Activated CD4-positive, alpha-beta T cell treated with anti-CD3 and anti-CD28 coated beads, Interleukin-2, amount 10 ng/mL, durations not matched to agents 7 days and 5 days (primary cell): Measurements from ENCODE around the gene EMILIN1. TPM values are rescaled to one million over a fixed set of nuclear protein-coding genes. Genes with fewer than 3 reads are reported as not detected.

Source experiments
- CTCF ChIA-PET: fragments of 350-600 bp; sonication (Branson Sonifier 250); formaldehyde crosslinking; loops from one replicate; lab custom pipeline; 2021; ENCODE audit warnings: antibody characterized with exemption; lab: Charles Lee
- POLR2A ChIA-PET: fragments of 350-600 bp; sonication (Branson Sonifier 250); formaldehyde crosslinking; loops from one replicate; lab custom pipeline; 2021; ENCODE audit warnings: antibody characterized with exemption; lab: Charles Lee
- DNase-seq: peaks from one replicate; pipeline ENCODE4 v3.0.0-alpha.2; 2020
- H3K27ac Mint-ChIP-seq: one replicate; pipeline ENCODE4 v1.8.0; 2021; ENCODE audit warnings: mild to moderate bottlenecking, moderate library complexity, mixed read lengths
- H3K27me3 Mint-ChIP-seq: one replicate; pipeline ENCODE4 v1.8.0; 2021; ENCODE audit warnings: mixed read lengths
- H3K36me3 Mint-ChIP-seq: one replicate; pipeline ENCODE4 v1.8.0; 2021; ENCODE audit warnings: low read depth, mixed read lengths
- H3K4me1 Mint-ChIP-seq: one replicate; pipeline ENCODE4 v1.8.0; 2021; ENCODE audit warnings: mixed read lengths
- H3K4me3 Mint-ChIP-seq: one replicate; pipeline ENCODE4 v1.8.0; 2021; ENCODE audit warnings: mild to moderate bottlenecking, moderate library complexity, mixed read lengths
- H3K9me3 Mint-ChIP-seq: one replicate; pipeline ENCODE4 v1.8.0; 2021; ENCODE audit warnings: mixed read lengths
- total RNA-seq, 2 experiments: library from RNA; stranded (reverse); gene quantifications; one replicate each; pipeline ENCODE4 v1.2.3, GENCODE V29; 2021

EMILIN1 gene
- total RNA-seq, 2 experiments from 2014 or later = 0.56 to 0.64 TPM

DNA sequence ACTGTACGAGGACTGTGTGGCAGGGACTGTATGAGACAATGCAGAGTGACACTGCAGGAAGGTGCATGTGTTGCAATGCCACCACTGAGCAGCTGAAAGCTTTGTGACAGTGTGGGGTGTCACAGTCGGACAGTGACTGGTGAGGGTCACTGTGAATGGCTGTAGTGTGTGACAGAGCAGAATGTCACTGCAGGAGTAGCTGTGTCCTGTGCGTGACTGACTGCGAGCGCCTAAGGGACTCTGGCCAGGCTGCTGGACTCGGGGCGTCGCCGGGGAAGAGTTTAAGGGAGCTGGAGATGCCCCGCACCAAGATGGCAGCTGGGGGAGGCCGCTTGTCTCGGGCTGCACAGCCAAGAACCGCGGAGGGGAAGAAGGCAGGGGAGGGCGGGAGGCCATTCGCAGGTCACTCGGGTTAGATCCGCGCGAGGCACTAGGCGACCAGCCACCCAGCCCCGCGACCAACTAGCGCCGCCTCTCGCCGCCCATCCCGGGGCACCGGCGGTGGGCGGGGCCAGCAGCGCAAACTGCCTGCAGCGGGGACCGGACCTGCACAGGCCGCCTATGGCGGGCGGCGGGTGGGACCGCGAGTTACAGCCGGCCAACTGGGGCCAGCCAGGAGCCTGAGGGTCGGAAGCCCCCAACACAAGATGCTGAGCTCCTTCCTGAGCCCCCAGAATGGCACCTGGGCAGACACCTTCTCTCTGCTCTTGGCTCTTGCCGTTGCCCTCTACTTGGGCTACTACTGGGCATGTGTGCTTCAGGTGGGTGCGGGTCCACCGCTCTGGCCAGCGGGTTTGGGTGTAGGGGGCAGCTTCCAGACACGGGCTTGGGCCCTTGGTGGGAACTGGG, 45.1 kb downstream of the EMILIN1 start, which contains the start of gene ABHD1:
Gene ABHD1, plus strand, starts transcription at position 514 of the 849 bp plus-strand sequence. Its CDS starts 134 bp downstream, at position 648.
- H3K36me3 Mint-ChIP-seq = no peaks in the 10 kb centered on the region
- H3K4me3 Mint-ChIP-seq = peak within 1 kb of the TSS; percentile 81
- peak within 1 kb of the TSS; percentile 77 for H3K27ac Mint-ChIP-seq
- peak; percentile 56 for DNase-seq
- H3K27me3 Mint-ChIP-seq = peaks cover 32% of the 10 kb centered on the region
- peaks cover 15% of the 10 kb centered on the region for H3K4me1 Mint-ChIP-seq
- POLR2A ChIA-PET = no interaction called here
- CTCF ChIA-PET = interaction anchor here (0.6 to 2.5 kb wide), 6 partner anchors 11 to 365 kb away, joined by 3 to 11 read pairs (median 4); partner anchors contain the start of genes PREB and PRR30
- H3K9me3 Mint-ChIP-seq = no peaks in the 10 kb centered on the region

GRCh38 chr2:27125104-27125503, 46.7 kb downstream of the EMILIN1 start:
- no peak overlapping the region for H3K27ac Mint-ChIP-seq
- no peak for DNase-seq
- no peak overlapping the region for H3K4me3 Mint-ChIP-seq

DNA sequence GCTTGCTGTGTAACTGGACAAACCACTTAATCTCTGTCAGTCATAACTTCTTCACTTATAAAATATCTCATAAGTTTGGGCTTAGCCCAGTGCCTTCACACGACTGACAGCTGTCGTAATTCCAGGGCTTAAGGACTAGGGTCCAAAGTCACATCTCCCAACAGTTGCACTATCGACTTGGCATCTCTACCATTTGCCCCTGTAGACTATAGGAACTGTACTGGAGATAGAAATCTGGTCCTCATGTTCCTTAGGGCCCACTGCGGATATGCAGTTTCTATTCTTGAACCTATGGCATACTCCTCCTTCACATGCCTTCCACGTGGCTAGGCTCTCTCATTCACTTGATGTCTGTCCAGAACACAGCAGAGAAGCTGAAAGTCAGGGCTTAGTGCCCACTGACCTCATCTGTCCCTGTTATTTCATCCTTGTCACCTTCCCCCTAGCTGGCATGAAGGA, 47.9 kb downstream of the EMILIN1 start:
- H3K9me3 Mint-ChIP-seq = no peaks in the 10 kb centered on the region
- no peak overlapping the region for H3K27ac Mint-ChIP-seq
- H3K27me3 Mint-ChIP-seq = peaks cover 15% of the 10 kb centered on the region
- peaks cover 6% of the 10 kb centered on the region for H3K4me1 Mint-ChIP-seq
- POLR2A ChIA-PET = no interaction called here
- peaks cover 18% of the 10 kb centered on the region for H3K36me3 Mint-ChIP-seq
- CTCF ChIA-PET = no interaction called here
- no peak for DNase-seq
- no peak overlapping the region for H3K4me3 Mint-ChIP-seq

More at GRCh38 chr2:27125104-27125503, 46.7 kb downstream of the EMILIN1 start:
- Mint-ChIP-seq H3K36me3 (peaks cover 7% of the 10 kb centered on the region), H3K4me1 (peaks cover 6% of the 10 kb centered on the region), H3K9me3 (no peaks in the 10 kb centered on the region), H3K27me3 (peaks cover 21% of the 10 kb centered on the region)
- ChIA-PET POLR2A (interaction anchor here (0.6 kb wide), 1 partner anchor 238 kb away, joined by 16 read pairs; no protein-coding TSS in a partner anchor), CTCF (interaction anchor here (0.6 to 1.6 kb wide), 2 partner anchors 27 to 178 kb away, joined by 3 to 4 read pairs; no protein-coding TSS in a partner anchor)

DNA sequence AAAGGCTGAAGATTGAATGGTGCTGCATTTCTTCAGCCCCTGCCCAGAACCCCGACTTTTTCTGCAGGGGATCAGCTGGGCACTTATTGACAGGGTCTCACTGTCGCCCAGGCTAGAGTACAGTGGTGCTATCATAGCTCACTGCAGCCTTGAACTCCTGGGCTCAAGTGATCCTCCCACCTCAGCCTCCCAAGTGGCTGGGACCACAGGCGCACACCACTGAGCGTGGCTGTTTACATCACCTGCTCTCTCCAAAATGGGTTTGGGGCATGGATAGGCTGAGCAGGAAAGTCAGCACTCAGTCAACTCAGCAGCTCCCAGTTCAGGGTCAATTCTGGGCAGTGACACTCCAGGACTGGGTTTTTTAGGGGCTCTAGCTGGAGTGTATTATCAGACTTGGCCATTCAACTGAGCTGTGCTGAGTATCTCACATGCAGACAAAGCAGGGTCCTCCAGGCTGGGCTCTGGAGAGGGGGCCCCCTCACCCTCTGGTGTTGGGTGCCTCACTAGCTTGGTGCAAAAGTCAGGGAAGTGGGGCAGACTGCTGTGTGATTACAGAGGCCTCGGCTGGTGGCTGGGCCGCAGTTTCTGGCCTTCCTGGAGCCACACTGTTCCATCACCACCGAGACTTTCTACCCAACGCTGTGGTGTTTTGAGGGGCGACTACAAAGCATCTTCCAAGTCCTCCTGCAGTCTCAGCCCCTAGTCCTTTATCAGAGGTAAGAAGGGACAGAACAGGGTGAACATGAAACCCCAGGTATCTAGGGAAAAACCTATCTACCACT, 49.7 kb downstream of the EMILIN1 start:
- Mint-ChIP-seq H3K36me3 (peaks cover 29% of the 10 kb centered on the region), H3K27ac (no peak overlapping the region), H3K27me3 (peaks cover under 1% of the 10 kb centered on the region), H3K4me3 (no peak overlapping the region), H3K4me1 (peaks cover 13% of the 10 kb centered on the region), H3K9me3 (no peaks in the 10 kb centered on the region)
- POLR2A ChIA-PET = no interaction called here
- no peak for DNase-seq
- CTCF ChIA-PET = interaction anchor here (0.6 to 1.1 kb wide), 2 partner anchors 27 to 35 kb away, joined by 3 read pairs; no protein-coding TSS in a partner anchor

GRCh38 chr2:27128668-27129571, 50.5 kb downstream of the EMILIN1 start:
- Mint-ChIP-seq H3K4me3 (no peak overlapping the region), H3K9me3 (no peaks in the 10 kb centered on the region), H3K27ac (no peak overlapping the region), H3K27me3 (no peaks in the 10 kb centered on the region), H3K4me1 (peaks cover 17% of the 10 kb centered on the region), H3K36me3 (peaks cover 32% of the 10 kb centered on the region)
- no peak for DNase-seq
- POLR2A ChIA-PET = no interaction called here
- CTCF ChIA-PET = interaction anchor here (0.6 to 1.1 kb wide), 3 partner anchors 28 to 43 kb away, joined by 3 to 5 read pairs (median 3); no protein-coding TSS in a partner anchor

DNA sequence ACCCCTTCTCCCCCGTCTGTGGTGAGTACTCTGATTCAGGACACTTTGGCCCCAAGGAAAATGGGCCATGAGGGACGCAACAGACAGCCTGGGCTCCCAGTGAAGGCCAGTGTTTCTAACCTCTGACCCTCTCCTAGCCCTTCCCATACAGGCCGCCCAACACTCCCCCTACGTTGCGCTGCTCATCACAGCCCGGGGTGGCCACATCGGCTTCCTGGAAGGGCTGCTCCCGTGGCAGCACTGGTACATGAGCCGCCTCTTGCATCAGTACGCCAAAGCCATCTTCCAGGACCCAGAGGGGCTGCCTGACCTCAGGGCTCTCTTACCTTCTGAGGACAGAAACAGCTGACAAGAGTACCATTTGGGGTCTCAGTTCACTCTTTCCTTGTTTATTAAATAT, 52.0 kb downstream of the EMILIN1 start:
- Mint-ChIP-seq H3K27ac (no peak overlapping the region), H3K4me3 (no peak overlapping the region), H3K9me3 (no peaks in the 10 kb centered on the region), H3K4me1 (peaks cover 24% of the 10 kb centered on the region), H3K36me3 (peaks cover 32% of the 10 kb centered on the region), H3K27me3 (no peaks in the 10 kb centered on the region)
- ChIA-PET POLR2A (no interaction called here), CTCF (interaction anchor here (1.1 kb wide), 1 partner anchor 179 kb away, joined by 3 read pairs; no protein-coding TSS in a partner anchor)
- DNase-seq = no peak

DNA sequence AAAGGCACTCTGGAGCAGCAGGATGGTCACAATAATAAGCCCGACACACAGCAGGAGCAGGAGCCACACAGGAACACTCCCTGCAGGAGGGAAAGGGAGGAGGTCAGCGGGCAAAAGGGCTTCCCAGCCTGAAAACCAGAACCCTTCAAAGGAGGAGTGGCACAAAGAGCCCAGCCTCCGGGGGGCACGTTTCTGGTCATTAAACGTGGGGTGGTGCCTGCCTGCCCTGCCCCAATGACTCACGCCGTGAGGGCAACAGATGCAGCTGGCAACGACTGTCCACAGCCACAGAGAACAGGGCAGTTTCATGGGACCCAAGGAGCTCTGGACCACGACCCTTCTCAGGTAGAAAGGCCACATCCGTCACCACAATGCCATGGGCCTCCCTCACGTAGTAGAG, 53.0 kb downstream of the EMILIN1 start:
- peaks cover 32% of the 10 kb centered on the region for H3K36me3 Mint-ChIP-seq
- no peaks in the 10 kb centered on the region for H3K9me3 Mint-ChIP-seq
- ChIA-PET CTCF (interaction anchor here (1.1 to 1.2 kb wide), 3 partner anchors 12 to 178 kb away, joined by 3 to 5 read pairs (median 3); partner anchors contain the start of gene CGREF1), POLR2A (no interaction called here)
- no peak for DNase-seq
- H3K4me3 Mint-ChIP-seq = no peak overlapping the region
- no peak overlapping the region for H3K27ac Mint-ChIP-seq
- peaks cover 29% of the 10 kb centered on the region for H3K4me1 Mint-ChIP-seq
- no peaks in the 10 kb centered on the region for H3K27me3 Mint-ChIP-seq

GRCh38 chr2:27133195-27133875, 54.9 kb downstream of the EMILIN1 start:
- DNase-seq = peak; percentile 35
- peaks cover 29% of the 10 kb centered on the region for H3K4me1 Mint-ChIP-seq
- H3K27me3 Mint-ChIP-seq = no peaks in the 10 kb centered on the region
- peak overlapping the region; percentile 79 for H3K4me3 Mint-ChIP-seq
- H3K27ac Mint-ChIP-seq = peak overlapping the region; percentile 94
- POLR2A ChIA-PET = interaction anchor here (1.2 kb wide), 1 partner anchor 78 kb away, joined by 3 read pairs; the partner anchor contains the start of genes ATRAID and SLC5A6
- peaks cover 32% of the 10 kb centered on the region for H3K36me3 Mint-ChIP-seq
- H3K9me3 Mint-ChIP-seq = no peaks in the 10 kb centered on the region
- CTCF ChIA-PET = interaction anchor here (0.6 to 2.5 kb wide), 11 partner anchors 9 to 1267 kb away, joined by 3 to 11 read pairs (median 4); partner anchors contain the start of gene ABHD1

DNA sequence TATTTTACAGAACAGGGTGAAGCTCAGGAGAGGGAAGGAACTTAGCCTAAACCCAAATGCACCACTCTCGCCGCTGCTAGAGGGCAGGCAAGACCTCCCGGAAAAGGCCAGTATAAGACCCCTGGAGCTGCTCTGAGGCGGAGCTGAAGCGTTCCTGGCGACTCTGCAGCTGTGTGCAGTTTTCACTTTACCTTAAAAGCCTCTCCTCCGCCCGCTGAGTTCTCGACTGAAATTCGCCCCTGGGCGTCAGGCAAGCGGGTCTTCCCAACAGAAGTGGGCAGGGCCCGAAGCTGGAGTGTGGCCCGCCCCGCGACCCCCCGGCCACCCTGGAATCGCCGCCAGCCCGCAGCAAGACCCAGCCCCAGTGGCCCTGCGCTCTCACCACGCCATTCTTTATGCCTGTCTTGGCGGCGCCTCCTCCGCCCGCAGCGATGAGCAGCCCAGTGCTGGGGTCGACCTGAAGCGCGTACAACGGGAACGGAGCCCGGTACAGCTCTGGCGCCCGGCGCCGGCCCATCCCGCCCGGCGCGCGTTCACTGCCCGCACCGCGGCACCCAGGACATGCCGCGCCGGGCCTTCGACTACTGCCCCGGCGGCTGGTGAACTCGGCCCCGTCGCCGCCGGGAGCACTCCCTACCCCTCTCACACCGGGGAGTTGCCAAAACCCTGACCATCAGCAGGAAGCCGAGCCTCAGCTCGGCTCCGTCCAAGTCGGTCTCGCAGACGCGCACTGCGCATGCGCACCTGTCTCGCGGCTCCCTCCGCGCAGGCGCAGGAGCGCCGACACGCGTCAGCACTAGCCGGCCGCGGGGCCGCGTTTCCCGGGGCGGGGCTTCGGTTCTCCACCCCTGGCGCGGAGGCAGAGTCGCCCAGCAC, 55.7 kb downstream of the EMILIN1 start, which contains the start of gene PREB:
Gene PREB, minus strand, starts transcription at position 732 of the 876 bp plus-strand sequence. Its CDS starts 215 bp downstream, at position 517.
- ChIA-PET POLR2A (interaction anchor here (1.2 kb wide), 1 partner anchor 78 kb away, joined by 3 read pairs; the partner anchor contains the start of genes ATRAID and SLC5A6), CTCF (interaction anchor here (0.5 to 2.5 kb wide), 12 partner anchors 8 to 1266 kb away, joined by 3 to 11 read pairs (median 4); partner anchors contain the start of gene ABHD1)
- Mint-ChIP-seq H3K4me3 (peak within 1 kb of the TSS; percentile 79), H3K9me3 (no peaks in the 10 kb centered on the region), H3K27me3 (no peaks in the 10 kb centered on the region), H3K27ac (peak within 1 kb of the TSS; percentile 94), H3K36me3 (peaks cover 28% of the 10 kb centered on the region), H3K4me1 (peaks cover 29% of the 10 kb centered on the region)
- DNase-seq = peak; percentile 98

GRCh38 chr2:27134781-27135477, 56.5 kb downstream of the EMILIN1 start:
- peak overlapping the region; percentile 94 for H3K27ac Mint-ChIP-seq
- no peaks in the 10 kb centered on the region for H3K9me3 Mint-ChIP-seq
- POLR2A ChIA-PET = no interaction called here
- no peaks in the 10 kb centered on the region for H3K27me3 Mint-ChIP-seq
- peaks cover 27% of the 10 kb centered on the region for H3K36me3 Mint-ChIP-seq
- CTCF ChIA-PET = interaction anchor here (1.2 to 2.5 kb wide), 4 partner anchors 11 to 173 kb away, joined by 3 to 11 read pairs (median 4); partner anchors contain the start of gene ABHD1
- H3K4me1 Mint-ChIP-seq = peaks cover 29% of the 10 kb centered on the region
- H3K4me3 Mint-ChIP-seq = peak overlapping the region; percentile 79
- DNase-seq = no peak
